Activated CD4-positive, alpha-beta T cell treated with anti-CD3 and anti-CD28 coated beads, Interleukin-2, amount 50 U/mL, for 1 hour (primary cell): ENCODE measurements around the gene HID1.
A peak's percentile ranks its signal among the peaks of the same experiment; 100 is the strongest.

ENCODE experiments used
- DNase-seq: peaks from one replicate; pipeline ENCODE4 v3.0.0-alpha.2; 2020

HID1 gene

DNA sequence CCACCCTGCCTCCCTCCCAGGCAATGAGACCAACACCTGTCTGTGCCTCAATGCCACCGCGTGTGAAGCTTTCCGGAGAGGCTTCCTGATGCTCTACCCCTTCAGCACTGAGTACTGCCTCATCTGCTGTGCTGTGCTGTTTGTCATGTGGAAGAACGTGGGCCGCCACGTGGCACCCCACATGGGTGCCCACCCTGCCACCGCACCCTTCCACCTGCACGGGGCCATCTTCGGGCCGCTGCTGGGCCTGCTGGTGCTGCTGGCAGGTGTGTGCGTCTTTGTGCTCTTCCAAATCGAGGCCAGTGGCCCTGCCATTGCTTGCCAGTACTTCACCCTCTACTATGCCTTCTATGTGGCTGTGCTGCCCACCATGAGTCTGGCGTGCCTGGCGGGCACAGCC is 25.9 kb downstream of the HID1 start:
- no peak for DNase-seq

- DNase-seq: no peak
Observed at GRCh38 chr17:74945543-74945942, 27.0 kb downstream of the HID1 start.

DNA sequence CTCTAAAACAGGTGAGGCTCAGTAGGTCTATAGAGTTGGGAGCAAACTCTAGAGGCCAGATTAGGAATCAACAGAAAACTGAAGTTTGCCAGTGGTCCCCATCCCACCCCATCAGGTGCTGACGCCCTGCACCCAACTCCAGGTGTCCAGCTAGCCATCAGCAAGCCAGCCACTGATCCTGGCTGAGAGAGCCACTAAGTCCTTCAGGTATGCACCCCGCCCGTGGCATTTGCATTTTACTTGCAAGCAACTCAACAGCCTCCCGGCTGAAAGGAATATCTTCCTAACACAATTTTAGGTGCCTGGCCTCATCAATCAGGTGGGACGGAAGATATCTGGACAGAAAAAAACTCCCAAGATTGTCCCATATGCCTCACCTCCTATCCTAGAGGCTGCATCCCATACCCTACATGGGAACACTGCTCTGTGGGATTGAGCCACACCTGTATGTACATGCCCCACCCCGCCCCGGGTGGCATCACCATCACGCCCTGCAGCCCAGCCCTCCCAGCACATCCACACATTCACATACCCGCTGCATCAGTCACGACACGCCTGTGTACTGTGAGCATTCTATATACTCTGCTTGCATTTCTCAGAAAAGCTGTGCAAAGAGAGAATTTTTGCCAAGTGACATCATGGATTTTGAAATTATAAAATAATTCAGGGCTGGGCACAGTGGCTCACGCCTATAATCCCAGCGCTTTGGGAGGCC is 28.6 kb downstream of the HID1 start:
- no peak for DNase-seq

GRCh38 chr17:74941128-74941725 is 31.3 kb downstream of the HID1 start:
- no peak for DNase-seq

GRCh38 chr17:74939534-74939933 is 33.0 kb downstream of the HID1 start:
- DNase-seq: no peak

GRCh38 chr17:74938194-74938950 is 34.2 kb downstream of the HID1 start:
- no peak for DNase-seq

DNA sequence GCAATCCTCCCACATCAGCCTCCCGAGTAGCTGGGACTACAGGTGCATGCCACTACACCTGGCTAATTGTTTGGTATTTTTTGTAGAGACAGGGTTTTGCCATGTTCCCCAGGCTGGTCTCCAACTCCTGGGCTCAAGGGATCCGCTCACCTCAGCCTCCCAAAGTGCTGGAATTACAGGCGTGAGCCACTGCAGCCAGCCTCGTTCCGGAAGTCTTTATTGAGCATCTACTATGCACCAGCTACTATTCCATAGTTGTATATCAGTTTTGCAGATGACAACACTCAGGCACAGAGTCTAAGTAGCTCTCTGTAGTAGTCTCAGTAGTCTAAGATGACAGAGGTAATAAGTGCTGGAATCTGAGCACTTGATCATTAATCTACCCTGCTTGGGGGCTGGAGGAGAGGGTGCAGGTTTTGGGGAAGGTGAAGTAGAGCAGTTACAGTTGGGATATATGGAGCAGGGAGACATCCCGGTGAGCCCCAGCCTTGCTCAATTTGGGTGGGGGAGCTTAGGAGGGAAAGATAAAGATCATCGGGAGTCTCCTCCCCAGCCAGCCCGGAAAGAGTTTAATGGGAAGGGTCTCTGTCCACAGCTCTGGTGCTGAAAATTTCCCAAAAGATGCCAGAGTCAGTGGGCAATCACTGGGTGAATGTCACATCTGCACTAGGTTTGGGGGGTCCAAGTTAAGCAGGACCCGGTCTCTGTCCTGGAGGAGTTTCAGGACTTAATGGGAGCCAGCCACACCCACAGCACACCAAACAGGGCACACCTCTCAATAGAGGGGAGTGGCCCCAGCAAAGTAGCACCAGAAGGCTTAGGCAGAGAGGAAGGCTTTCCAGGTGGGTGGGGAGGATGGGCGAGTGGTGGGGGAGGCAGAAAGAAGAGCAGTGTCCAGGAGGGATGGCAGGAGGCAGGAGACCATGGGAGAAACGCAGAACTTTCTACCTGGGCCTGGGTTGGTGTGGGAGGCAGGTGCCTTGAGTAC is 35.2 kb downstream of the HID1 start:
- DNase-seq: no peak

GRCh38 chr17:74936470-74936799 is 36.1 kb downstream of the HID1 start:
- no peak for DNase-seq

- DNase-seq: no peak
Observed at GRCh38 chr17:74935585-74936469, 36.7 kb downstream of the HID1 start, which contains the start of gene OTOP3. Gene OTOP3 (plus strand): TSS chr17:74935898. CDS start chr17:74935922, 24 bp downstream.

GRCh38 chr17:74935048-74935447 is 37.5 kb downstream of the HID1 start:
- DNase-seq: no peak

- DNase-seq: no peak
Observed at GRCh38 chr17:74930535-74931036, 42.0 kb downstream of the HID1 start.

- no peak for DNase-seq
Observed at GRCh38 chr17:74928786-74929185, 43.8 kb downstream of the HID1 start.

- DNase-seq: no peak
Observed at GRCh38 chr17:74925242-74925641, 47.3 kb downstream of the HID1 start.

- no peak for DNase-seq
Observed at GRCh38 chr17:74924250-74924948, 48.2 kb downstream of the HID1 start, which contains the start of gene OTOP2. Gene OTOP2 (plus strand): TSS chr17:74924273. CDS start chr17:74924633, 360 bp downstream.

DNA sequence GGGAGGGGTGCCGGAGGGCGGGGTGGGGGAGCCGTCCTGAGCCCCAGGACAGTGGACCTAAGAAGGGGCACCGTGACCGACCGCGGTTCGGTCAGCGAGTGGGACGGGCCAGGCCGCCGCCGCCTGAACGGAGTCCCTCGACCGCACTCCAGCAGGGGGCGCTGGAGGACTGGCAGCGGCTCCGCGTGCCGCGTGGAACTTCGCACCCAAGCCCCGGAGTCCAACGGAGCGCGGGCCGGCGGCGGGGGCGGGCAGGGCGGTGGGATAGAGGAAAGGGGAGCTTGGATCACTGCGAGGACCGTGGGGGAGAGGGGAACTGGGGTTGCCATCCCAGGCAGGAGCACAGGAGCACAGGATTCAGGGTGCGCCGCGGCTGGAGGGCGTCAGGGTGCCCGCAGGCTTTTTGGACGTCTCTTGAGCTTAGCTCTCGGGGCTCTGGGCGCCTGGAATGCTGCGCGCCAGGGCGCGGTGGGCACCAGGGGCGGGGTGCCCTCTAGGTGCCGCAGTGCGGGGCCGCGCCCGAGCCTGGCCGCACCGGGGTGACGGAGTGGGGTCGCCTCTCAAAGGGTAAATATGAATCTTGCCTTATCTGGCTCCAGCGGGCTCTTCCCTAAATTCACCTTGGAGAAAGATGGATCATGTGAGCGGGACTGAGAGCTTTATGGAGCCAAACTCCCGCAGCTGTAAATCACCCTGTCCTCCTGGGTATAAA is 48.9 kb downstream of the HID1 start:
- peak; percentile 71 for DNase-seq

DNA sequence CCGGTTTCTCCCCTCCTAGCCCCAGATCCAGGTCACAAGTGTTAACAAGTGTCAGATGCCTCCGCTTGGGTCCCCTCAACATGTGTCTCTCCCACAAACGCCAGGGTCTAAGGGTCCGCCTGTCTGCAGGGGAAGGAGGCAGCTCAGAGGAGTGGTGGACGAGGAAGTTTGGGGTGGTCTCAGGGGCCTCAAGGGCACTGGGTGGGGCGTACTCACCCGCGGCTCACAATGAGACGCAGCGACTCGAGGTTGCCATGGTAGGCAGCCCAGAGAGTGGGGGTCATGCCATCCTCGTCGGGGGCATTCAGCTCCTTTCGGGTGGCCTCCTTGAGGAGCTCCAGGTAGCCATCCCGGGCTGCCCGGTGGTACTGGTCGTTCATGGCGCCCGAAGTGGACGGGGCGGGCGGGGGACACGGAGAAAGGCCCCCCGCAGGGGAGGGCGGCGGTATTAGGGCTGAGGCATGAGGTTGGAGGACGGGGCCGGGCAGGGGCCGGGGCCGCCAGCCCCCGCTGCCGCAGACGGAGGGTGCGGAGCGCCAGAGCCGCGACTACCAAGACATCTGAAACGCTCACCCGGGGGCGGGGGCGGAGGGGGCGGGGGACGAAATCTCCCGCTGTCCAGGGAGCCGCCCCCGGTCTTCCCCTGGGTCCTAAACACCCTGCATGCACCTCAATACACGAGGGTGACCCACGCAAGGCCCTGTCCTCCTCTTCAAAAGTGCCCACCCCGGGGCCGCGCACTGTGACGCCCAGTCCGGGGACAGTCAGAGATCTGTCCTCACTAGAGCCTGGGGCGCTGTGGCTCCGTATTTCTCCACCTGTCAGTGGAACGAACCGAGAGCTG is 49.6 kb downstream of the HID1 start, which contains the start of gene USH1G:
TSS of gene USH1G (minus strand) at position 562 of the 844 bp plus-strand sequence. CDS start at position 380, 182 bp downstream.
- no peak for DNase-seq

- no peak for DNase-seq
Observed at GRCh38 chr17:74922172-74922571, 50.4 kb downstream of the HID1 start.

GRCh38 chr17:74921769-74922168 is 50.8 kb downstream of the HID1 start:
- DNase-seq: no peak
